Gastroesophageal sphincter (tissue), 4 donors: ENCODE measurements around the gene C18orf54. TPM values are rescaled to one million over a fixed set of nuclear protein-coding genes. Genes with fewer than 3 reads are reported as not detected.
A peak's percentile ranks its signal among the peaks of the same experiment; 100 is the strongest.

Experiments used
- ATAC-seq: fragments of 150-250 bp; one replicate; pipeline ENCODE4 v1.9.1; 2016; ENCODE audit warnings: mild to moderate bottlenecking, moderate library complexity
- H3K27ac ChIP-seq, 4 donors: fragments of 200-600 bp; sonication (generic) in 3 of 4; 1 replicate in 3 of 4; 2 replicates in 1 of 4; pipeline ENCODE4 v1.5.1; 2016 to 2019
- H3K27me3 ChIP-seq: fragments of 200-600 bp; sonication (generic); one replicate; pipeline ENCODE4 v1.5.1; 2019
- H3K36me3 ChIP-seq, 2 donors: fragments of 200-600 bp; sonication (generic); one replicate each; pipeline ENCODE4 v1.5.1; 2019; ENCODE audit warnings: control low read depth in 1 of 2
- H3K4me1 ChIP-seq, 3 donors: fragments of 200-600 bp; sonication (generic); 1 replicate in 2 of 3; 2 replicates in 1 of 3; pipeline ENCODE4 v1.5.1; 2016 to 2019; ENCODE audit warnings: control low read depth in 2 of 3
- H3K4me3 ChIP-seq, 2 donors: fragments of 200-600 bp; sonication (generic); one replicate each; pipeline ENCODE4 v1.5.1; 2019; ENCODE audit warnings: mild to moderate bottlenecking in 1 of 2, moderate library complexity in 1 of 2
- H3K9me3 ChIP-seq, 3 donors: fragments of 200-600 bp; sonication (generic); one replicate each; pipeline ENCODE4 v1.5.1; 2017 to 2019; ENCODE audit warnings: control low read depth in 2 of 3
- EP300 ChIP-seq: sonication (generic); formaldehyde crosslinking; IDR thresholded peaks from one replicate; pipeline ENCODE4 v1.6.1; 2017; ENCODE audit warnings: antibody characterized with exemption, mild to moderate bottlenecking
- POLR2A ChIP-seq, 2 donors: fragments of 450-650 bp; IDR thresholded peaks; one replicate each; pipeline ENCODE4 v1.6.1; 2017; ENCODE audit warnings: antibody characterized with exemption in 2 of 2, mild to moderate bottlenecking in 2 of 2, moderate library complexity in 1 of 2
- POLR2AphosphoS5 ChIP-seq: sonication (generic); formaldehyde crosslinking; IDR thresholded peaks from one replicate; pipeline ENCODE4 v1.6.1; 2017; ENCODE audit warnings: antibody characterized with exemption
- WGBS, 2 donors: methylation state at CpG; one replicate each; pipeline ENCODE4 v1.1.5; 2018; ENCODE audit warnings: low coverage in 1 of 2; 5-methylcytosine and 5-hydroxymethylcytosine counted together
- total RNA-seq, 4 donors: library from RNA; depleted of rRNA; stranded (reverse); fragments of >200 nt; gene quantifications; one replicate each; pipeline ENCODE4 v1.1.0, GENCODE V29; 2016
- TF ChIP-seq, protein P1 (sequence below), 4 experiments: fragments of 200-600 bp in 2 of 4; fragments of 450-650 bp in 2 of 4; sonication (generic) in 1 of 4; IDR thresholded peaks; one replicate each; pipeline ENCODE4 v1.5.1; 2017 to 2019; ENCODE audit warnings: antibody characterized with exemption in 4 of 4, mild to moderate bottlenecking in 2 of 4, moderate library complexity in 2 of 4

Gene C18orf54
- total RNA-seq, 4 donors from 2014 or later = 1.4 to 2.6 (median 1.9) TPM

DNA sequence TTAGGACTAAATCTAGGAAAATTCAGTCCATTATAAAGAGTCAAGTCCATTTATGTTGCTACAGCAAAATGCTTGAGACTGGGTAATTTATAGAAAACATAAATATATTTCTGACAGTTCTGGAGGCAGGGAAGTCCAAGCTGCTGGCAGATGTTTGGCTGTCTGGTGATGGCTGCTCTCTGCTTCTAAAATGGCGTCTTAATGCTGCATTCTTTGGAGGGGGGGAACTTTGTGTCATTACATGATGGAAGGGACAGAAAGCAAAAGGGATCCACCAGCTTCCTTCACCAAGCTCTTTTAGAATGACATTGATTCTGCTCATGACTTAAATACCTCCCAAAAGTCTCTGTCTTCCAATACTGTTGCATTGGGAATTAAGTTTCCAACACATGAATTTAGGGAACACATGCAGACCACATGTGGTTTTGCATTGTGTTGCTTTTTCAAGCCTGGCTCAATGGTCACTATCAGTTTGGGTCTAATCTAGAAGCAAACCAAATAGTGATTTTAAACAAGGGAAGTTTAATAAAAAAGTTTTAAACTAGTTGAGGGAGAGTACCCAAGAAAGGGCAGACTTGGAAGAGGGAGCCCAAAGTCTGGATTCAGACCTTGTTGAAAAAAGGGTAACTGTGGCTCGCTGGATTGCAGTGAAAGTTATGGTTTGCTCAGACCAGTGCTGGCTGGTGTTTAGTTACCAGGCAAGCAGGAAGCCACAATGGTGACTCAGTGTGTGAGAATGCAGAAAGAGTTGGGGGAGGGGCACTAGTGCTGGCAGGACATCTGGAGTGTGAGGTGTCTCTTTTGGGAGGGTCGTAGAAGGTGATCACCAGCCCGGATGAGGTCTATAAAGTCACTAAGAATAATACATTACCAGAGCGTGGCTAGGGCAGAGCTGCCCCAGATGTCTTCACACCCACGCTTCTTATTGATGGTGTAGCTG lies 30.8 kb downstream of the C18orf54 start:
- Histone ChIP-seq H3K9me3 (no peaks in the 10 kb centered on the region), H3K27me3 (peaks cover 10% of the 10 kb centered on the region), H3K27ac (no peak overlapping the region), H3K4me1 (no peaks in the 10 kb centered on the region), H3K36me3 (no peaks in the 10 kb centered on the region), H3K4me3 (no peak overlapping the region)
- 40 to 69% methylated on average over 3 to 6 of the region's 6 CpGs for WGBS, 2 donors
- TF ChIP-seq POLR2AphosphoS5 (no peak), EP300 (no peak), POLR2A (IDR thresholded peaks at IDR 0.05) (no peak)
- TF ChIP-seq, protein P1, sequence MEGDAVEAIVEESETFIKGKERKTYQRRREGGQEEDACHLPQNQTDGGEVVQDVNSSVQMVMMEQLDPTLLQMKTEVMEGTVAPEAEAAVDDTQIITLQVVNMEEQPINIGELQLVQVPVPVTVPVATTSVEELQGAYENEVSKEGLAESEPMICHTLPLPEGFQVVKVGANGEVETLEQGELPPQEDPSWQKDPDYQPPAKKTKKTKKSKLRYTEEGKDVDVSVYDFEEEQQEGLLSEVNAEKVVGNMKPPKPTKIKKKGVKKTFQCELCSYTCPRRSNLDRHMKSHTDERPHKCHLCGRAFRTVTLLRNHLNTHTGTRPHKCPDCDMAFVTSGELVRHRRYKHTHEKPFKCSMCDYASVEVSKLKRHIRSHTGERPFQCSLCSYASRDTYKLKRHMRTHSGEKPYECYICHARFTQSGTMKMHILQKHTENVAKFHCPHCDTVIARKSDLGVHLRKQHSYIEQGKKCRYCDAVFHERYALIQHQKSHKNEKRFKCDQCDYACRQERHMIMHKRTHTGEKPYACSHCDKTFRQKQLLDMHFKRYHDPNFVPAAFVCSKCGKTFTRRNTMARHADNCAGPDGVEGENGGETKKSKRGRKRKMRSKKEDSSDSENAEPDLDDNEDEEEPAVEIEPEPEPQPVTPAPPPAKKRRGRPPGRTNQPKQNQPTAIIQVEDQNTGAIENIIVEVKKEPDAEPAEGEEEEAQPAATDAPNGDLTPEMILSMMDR (IDR thresholded peaks at IDR 0.05) = no peak
- ATAC-seq = no peak

DNA sequence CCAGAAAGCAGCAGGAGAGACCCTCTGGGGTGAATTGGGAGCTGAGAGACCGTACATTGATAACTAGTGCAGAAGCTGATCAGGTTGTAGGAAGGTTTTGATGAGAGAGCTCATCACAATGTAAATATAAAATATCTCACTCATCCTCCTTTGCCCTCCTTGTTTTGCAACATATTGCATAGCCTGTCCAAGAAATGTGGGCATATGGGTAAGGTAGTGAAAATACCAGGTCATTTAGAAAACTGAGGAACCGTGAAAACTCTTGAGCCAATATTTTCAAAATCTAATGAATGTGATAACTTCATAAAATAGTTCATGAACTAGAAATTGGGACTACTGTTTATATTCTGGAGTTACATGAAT lies 31.4 kb downstream of the C18orf54 start:
- WGBS, 2 donors = 25 to 56% methylated on average over 2 of the region's 2 CpGs
- no peak for ATAC-seq

DNA sequence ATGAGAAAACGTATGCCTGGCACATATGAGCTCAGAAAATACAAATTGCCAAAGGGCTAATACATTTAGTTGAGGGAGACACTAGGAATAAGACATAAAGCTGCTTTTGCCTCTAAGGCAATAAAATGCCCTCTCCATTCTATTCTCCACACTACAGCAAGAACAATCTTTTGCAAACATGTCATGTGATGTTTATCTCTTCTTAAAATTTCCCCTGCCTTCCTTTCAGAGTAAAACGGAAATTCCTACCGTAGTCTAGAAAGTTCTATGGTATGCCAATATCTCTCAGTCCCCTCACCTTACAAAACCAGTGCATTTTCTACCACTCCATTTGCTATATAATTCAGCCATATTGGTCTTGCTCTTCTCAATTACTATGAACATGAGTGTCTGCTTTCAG lies 33.1 kb downstream of the C18orf54 start:
- H3K27me3 ChIP-seq = peaks cover 10% of the 10 kb centered on the region
- no peak overlapping the region for H3K4me3 ChIP-seq
- no peaks in the 10 kb centered on the region for H3K9me3 ChIP-seq
- H3K27ac ChIP-seq = no peak overlapping the region
- 57 to 61% methylated on average over 2 to 3 of the region's 3 CpGs for WGBS, 2 donors
- TF ChIP-seq, protein P1 (IDR thresholded peaks at IDR 0.05) = no peak
- no peak for TF ChIP-seq EP300
- no peak for TF ChIP-seq POLR2AphosphoS5
- TF ChIP-seq POLR2A (IDR thresholded peaks at IDR 0.05) = no peak
- ATAC-seq = no peak
- H3K4me1 ChIP-seq = no peaks in the 10 kb centered on the region
- no peaks in the 10 kb centered on the region for H3K36me3 ChIP-seq

More for the DNA sequence above, 31.4 kb downstream of the C18orf54 start:
- H3K9me3 ChIP-seq = no peaks in the 10 kb centered on the region
- TF ChIP-seq, protein P1 (IDR thresholded peaks at IDR 0.05) = no peak
- TF ChIP-seq POLR2AphosphoS5 = no peak
- H3K4me1 ChIP-seq = no peaks in the 10 kb centered on the region
- H3K27ac ChIP-seq = no peak overlapping the region
- H3K4me3 ChIP-seq = no peak overlapping the region
- peaks cover 10% of the 10 kb centered on the region for H3K27me3 ChIP-seq
- no peaks in the 10 kb centered on the region for H3K36me3 ChIP-seq

DNA sequence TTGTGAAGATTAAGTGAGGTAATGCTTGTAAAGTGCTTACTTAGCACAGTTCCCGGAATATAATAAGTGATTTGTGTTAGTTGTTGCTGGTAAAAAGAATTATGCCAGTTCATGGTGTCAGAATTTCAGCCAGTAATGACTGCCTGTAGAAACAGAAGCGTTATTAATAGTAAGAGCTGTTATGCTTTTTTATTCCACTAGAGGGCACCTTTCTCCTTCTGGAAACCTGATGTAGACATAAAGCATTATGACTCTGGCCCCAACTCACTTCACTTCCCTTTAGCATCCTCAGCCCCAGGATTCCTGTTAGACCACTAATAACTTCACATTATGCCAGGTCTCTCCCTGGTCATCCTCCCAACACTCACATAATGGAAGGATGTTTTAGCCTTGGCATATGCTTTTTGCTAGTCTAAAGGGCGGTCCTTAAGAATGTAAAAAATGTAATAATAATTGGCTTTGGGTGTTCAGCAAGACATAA lies 34.9 kb downstream of the C18orf54 start:
- Histone ChIP-seq H3K36me3 (no peaks in the 10 kb centered on the region), H3K27me3 (no peaks in the 10 kb centered on the region), H3K9me3 (no peaks in the 10 kb centered on the region), H3K4me3 (no peak overlapping the region), H3K27ac (no peak overlapping the region), H3K4me1 (no peaks in the 10 kb centered on the region)
- TF ChIP-seq, protein P1 (IDR thresholded peaks at IDR 0.05) = peak; percentile 33 to 69 (median 41)
- TF ChIP-seq POLR2A (IDR thresholded peaks at IDR 0.05) = no peak
- no peak for ATAC-seq
- 36 to 39% methylated on average over 3 of the region's 3 CpGs for WGBS, 2 donors
